Activated CD4-positive, alpha-beta T cell treated with anti-CD3 and anti-CD28 coated beads, Interleukin-2, amount 50 U/mL, for 48 hours (primary cell): ENCODE data around the gene XPR1.
A peak's percentile ranks its signal among the peaks of the same experiment; 100 is the strongest.
"Not testable (repeated sequence)": the region's sequence is repeated elsewhere in the genome, so short reads cannot be mapped to it uniquely, and the experiment has no call there.

Experiments
- DNase-seq, 2 experiments: peaks; one replicate each; pipeline ENCODE4 v3.0.0-alpha.2; 2020

XPR1 gene

DNA sequence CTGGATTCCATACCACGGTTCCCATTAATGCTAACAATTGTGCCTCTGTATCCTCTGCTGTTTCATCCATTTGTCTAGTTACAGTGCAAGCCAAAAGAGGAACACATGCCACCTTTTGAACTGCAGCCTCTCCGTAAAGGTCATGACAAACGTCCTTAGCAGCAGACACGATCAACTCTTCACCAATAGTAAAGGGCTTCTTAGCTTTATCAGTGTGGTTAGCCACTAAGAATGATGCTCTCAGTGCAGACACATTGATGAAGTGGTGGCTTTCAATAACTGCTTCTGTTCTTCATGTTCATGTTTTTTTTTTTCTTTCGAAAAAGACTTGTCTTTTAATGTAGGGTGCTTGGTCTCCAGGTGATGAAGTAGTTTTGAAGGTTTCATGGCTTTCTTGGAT is 14.3 kb downstream of the XPR1 start:
- DNase-seq, result no peak

DNA sequence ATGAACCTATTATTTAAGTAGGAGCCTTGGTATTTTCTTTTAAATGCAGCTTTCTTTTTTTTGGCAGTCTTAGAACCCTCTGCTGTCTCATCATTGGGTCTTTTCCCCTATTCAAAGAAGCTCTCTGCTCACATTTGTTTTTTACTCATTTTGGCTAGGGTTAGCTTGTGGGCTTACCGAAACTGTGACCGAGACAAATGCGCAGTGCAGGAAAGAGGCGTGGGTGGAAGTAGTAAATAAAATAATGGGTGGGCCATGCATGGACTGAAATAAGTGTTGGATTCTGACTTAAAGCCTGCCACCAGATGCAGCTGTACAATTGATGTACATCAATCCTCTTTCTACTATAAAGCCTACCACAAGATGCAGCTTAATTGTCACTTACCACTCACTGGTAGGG is 14.7 kb downstream of the XPR1 start:
- peak in 1 of 2 experiments; percentile 14 for DNase-seq

DNA sequence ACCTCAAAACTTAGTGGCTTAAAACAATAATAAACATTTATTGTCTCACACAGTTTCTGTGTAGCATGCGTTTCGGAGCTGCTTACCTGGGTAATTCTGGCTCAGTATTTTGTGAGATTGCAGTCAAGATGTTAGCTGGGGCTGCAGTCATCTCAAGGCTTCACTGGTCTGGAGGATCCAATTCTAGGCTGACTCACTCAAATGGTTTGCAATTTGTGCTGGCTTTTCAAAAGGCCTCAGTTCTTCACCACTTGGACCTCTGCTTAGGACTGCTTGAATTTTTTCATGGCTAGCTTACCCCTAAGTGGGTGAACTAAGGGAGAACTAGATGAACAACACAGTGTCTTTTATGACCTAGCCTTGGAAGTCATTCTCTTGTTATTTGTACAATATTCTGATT is 21.0 kb downstream of the XPR1 start:
- no peak for DNase-seq

DNA sequence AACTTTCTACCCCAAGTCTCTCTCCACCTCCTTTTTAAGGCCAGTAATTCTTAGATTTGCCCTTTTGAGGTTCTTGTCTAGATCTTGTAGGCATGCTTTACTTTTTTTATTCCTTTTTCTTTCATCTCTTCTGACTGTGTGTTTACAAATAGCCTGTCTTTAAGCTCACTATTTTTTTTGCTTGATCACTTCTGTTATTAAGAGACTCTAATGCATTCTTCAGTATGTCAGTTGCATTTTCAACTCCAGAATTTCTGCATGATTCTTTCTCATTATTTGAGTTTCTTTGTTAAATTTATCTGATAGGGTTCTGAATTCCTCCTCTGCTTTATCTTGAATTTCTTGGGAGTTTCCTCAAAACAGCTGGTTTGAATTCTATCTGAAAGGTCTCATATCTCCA is 30.9 kb downstream of the XPR1 start:
- DNase-seq, result no peak

DNA sequence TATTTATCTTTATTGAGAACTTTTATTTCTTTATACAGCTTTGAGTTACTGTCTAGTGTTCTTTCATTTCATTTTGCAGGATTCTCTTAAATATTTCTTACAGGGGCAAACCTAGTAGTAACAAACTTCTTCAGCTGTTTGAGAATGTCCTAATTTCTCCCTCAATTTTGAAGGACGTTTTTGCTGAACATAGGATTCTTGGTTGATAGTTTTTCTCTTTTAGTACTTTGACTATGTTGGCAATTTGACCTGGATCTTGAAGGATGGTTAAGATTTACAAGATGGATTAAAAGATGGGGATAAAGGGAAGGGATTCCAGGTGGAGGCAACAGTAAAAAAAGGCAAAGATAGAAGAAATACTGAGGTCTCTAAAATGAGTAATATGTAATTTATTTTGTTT is 38.9 kb downstream of the XPR1 start:
- DNase-seq, result no peak

DNA sequence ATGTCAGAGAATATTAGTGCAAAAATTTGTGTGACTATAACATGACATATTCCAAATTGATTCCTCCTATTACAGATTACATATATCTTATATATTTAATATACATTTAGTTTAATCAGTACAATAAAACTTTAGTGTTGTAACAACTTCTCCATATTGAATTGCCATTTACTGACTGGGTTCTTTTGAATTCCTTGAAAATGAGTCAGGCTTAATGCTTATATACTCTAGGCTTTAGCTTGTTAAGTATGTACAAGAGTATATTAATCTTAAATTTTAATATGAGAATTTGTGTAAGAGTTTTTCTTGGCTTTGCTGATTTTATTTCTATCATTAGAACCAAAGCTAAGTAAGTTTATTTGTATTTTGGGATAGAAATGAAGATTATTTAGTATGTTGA is 40.3 kb downstream of the XPR1 start:
- DNase-seq, result no peak

DNA sequence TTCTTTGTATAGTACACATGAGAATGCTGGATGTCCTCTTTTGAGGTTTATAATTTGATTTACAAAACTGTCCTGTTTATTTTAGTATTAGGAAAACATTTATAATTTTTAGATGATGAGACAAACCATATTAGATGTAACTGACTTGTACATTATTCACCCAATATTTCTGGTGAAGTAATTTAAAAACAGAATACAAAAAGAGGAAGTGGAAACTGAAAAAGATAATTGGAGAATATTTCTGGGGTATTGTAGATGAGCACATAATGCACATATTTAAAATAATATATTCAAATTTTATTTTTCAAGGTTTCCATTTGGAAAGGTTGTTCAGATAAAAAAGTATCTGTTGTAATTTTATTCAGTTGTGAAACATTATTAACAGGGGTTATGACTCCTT is 40.7 kb downstream of the XPR1 start:
- no peak for DNase-seq

DNA sequence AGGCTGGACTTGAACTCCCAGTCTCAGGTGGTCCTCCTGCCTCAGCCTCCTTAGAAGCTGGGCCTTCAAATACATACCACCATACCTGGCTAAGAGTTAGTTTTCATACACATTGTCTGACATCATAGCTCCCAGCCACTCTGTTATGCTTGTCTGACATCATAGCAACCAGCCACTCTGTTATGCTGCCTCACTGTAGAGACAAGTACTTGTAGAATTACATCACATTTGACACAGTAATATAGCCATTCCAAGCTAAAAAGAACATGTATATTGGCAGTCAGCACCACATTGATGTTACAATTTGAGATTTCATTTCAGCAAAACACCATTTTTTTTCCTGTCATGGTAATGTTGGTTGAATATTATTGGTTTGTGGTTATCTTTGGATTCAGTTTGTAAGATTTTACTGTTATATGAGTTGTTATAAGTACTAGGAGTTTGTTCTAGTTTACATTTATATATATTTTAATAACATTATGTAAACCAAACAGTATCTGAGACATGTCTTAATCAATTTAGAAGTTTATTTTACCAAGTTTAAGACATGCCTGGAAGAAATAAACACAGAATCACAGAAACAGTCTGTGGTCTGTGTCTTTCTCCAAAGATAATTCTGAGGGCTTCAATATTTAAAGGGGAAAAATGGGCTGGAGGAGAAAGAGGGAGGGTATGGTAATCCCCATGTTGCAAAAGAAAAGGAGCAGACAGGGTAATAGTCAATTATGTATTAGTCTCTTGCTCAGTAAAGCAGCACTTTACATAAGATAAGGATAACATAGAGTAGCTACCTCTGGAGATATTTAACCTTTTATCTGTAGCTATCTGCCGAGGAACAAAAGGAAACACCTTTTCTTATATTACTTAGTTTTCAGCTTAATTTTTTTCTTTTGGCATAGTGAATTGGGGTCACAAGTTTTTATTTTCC is 43.0 kb downstream of the XPR1 start:
- no peak for DNase-seq

DNA sequence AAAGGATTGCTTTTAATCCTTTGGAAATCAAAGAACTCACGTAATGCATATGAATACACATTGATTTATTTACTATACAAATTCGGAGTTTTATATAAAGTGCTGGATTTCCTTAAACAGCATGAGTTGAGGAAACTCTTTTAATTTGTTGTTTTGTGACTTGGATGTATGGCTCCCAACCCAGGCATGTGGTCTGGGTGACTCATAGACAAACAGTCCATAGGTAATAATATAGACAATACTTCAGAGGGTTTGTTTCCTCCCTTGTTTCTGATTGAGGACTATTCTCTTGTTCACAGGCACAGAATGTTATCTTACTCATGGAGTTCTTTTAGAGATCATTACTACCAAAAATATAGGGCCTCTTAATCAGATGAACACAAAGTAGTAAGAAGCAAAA is 43.8 kb downstream of the XPR1 start:
- no peak for DNase-seq

DNA sequence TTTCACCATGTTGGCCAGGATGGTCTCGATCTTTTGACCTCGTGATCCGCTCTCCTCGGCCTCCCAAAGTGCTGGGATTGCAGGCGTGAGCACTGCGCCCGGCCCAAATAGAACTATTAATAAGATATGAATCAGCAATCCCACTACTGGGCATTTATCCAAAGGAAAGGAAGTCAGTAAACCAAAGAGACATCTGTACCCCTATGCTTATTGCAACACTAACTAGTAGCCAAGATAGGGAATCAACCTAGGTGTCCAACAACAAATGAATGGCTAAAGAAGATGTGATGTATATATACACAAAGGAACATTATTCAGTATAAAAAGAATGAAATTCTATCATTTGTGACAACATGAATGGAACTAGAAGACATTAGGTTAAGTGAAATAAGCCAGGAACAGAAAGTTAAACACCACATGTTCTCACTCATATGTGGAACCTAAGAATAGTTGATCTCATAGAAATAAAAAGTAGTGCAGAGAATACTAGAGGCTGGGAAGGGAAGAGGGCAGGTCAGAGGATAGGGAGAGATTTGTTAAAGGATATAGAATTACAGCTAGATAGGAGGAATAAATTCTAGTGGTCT is 48.8 kb downstream of the XPR1 start:
- no peak for DNase-seq

DNA sequence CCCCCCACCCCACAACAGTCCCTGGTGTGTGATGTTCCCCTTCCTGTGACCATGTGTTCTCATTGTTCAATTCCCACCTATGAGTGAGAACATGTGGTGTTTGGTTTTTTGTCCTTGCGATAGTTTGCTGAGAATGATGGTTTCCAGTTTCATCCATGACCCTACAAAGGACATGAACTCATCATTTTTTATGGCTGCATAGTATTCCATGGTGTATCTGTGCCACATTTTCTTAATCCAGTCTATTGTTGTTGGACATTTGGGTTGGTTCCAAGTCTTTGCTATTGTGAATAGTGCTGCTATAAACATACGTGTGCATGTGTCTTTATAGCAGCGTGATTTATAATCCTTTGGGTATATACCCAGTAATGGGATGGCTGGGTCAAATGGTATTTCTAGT is 51.3 kb downstream of the XPR1 start:
- not testable (repeated sequence) for DNase-seq

DNA sequence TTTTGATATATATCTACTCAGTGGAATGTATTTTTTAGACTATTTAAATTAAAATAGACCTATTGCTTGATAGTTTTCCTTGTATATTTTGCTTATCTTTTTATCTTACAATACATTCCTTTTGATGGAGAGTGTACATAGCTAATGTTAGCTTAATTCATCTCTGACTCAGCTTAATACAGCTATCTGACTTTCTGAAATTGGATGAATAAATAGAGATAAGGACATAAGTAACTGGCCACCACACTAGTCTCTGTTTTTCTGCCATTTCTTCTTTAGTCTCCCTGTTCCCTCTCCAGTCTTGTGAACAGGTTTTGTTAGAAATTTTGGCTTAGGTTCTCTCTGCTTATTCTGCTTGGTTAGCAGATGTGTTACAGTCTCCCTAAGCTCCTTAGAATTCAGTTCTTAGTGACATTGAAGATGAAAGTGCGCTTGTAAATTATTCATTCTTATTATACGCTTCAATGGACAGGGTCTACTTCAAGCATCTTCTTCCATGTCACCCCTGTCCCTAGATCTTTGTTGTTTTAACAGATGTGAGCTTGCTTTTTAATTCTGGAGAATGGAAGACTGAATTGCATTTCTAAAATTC is 59.6 kb downstream of the XPR1 start:
- DNase-seq, result no peak

DNA sequence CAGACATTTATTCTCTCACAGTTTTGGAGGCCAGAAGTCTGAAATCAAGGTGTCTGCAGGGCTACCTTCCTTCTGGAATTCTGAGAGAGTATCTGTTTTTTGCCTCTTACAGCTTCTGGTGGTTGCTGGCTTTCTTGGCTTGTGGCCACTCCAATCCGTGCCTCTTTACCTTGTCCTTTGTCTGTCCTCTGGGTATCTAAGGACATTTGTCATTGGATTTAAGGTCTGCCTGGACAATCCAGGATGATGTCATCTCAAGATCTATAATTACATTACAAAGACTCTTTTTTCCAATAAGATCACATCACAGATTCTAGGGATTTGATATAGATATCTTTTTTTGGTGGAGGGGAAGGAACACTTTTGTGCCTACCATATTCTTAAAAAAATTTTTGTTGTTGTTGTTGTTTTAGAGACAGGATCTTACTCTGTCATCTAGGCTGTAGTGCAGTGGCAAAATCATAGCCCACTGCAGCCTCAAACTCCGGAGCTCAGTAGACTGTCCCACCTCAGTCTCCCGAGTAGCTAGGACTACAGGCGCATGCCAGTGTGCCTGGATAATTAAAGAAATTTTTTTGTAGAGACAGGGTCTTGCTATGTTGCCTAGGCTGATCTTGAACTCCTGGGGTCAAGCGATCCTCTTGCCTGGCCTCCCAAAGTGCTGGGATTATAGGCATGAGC is 61.9 kb downstream of the XPR1 start:
- DNase-seq, result no peak

DNA sequence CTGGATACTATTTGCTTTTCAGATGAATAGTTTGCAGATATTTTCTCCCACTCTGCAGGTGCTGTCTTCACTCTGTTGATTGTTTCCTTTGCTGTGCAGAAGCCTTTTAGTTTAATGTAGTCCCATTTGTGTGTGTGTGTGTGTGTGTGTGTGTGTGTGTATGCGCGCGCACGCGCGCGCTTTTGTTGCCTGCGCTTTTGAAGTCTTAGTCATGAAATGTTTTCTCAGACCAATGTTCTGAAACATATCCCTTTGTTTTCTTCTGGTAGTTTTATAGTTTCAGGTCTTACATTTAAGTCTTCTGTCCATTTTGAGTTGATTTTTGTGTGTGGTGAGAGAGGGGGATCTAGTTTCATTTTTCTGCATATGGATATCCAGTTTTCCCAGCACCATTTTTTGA is 63.5 kb downstream of the XPR1 start:
- DNase-seq, result no peak

DNA sequence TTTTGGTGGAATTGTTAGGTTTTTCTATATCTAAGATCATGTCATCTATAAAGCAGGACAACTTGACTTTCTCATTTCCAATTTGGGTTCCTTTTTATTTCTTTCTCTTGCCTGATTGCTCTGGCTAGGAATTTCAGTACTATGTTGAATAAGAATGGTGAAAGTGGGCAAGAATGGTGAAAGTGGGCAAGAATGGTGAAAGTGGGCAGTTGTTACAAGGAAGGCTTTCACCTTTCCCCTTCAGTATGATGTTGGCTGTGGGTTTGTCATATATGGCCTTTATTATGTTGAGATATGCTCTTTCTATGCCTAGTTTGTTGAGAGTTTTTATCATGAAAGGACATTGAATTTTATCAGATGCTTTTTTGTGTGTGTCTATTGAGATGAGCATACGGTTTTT is 64.5 kb downstream of the XPR1 start:
- DNase-seq, result no peak

DNA sequence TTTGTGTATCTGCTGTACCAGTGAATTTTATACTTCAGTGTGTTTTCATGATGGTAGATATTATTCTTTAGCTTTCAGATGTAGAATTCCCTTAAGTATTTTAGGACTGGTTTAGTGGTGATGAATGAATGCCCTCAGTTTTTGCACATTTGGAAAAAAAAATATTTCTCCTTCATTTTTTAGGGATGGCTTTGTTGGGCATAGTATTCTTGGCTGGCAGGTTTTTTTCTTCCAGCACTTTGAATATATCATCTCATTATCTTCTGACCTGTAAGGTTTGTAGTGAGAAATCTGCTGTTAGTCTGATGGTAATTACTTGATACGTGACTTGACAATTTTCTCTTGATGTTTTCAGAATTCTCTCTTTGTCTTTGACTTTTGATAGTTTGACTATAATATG is 66.8 kb downstream of the XPR1 start:
- no peak for DNase-seq

DNA sequence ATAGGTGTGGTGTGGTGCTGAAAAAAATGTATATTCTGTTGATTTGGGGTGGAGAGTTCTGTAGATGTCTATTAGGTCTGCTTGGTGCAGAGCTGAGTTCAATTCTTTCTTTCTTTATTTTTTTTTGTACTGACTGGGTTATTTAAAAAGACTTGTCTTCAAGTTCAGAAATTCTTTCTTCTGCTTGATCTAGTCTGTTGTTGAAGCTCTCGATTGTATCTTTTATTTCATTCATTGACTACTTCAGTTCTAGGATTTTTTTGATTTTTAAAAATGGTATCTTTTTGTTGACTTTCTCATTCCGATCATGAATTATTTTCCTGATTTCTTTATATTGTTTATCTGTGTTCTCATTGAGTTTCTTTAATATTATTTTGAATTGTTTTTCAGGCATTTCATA is 70.6 kb downstream of the XPR1 start:
- not testable (repeated sequence) for DNase-seq

DNA sequence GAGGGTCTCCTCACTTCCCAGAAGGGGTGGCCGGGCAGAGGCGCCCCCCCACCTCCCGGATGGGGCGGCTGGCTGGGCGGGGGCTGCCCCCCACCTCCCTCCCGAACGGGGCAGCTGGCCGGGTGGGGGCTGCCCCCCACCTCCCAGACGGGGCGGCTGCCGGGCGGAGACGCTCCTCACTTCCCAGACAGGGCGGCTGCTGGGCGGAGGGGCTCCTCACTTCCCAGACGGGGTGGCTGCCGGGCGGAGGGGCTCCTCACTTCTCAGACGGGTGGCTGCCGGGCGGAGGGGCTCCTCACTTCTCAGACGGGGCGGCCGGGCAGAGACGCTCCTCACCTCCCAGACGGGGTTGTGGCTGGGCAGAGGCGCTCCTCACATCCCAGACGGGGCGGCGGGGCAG is 78.9 kb downstream of the XPR1 start:
- DNase-seq, result not testable (repeated sequence)

DNA sequence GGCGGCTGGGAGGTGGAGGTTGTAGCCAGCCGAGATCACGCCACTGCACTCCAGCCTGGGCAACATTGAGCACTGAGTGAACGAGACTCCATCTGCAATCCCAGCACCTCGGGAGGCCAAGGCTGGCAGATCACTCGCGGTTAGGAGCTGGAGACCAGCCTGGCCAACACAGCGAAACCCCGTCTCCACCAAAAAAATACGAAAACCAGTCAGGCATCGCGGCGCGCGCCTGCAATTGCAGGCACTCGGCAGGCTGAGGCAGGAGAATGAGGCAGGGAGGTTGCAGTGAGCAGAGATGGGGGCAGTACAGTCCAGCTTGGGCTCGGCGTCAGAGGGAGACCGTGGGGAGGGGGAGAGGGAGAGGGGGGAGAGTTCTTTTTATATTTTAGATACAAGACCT is 79.4 kb downstream of the XPR1 start:
- DNase-seq, result not testable (repeated sequence)

DNA sequence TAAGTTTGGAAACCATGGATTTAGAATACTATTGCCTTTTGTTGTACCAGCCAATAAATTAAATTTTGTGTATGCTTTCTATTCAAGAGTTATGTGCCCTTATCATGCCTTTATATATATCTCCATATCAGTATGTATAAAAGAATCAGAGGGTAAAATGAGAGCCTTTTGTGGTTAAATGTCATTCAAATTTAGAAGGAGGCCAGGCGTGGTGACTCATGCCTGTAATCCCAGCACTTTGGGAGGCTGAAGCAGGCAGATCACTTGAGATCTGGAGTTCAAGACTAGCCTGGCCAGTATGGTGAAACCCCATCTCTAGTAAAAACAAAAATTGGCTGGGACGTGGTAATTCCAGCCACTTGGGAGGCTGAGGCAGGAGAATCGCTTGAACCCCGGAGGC is 88.9 kb downstream of the XPR1 start:
- no peak for DNase-seq

DNA sequence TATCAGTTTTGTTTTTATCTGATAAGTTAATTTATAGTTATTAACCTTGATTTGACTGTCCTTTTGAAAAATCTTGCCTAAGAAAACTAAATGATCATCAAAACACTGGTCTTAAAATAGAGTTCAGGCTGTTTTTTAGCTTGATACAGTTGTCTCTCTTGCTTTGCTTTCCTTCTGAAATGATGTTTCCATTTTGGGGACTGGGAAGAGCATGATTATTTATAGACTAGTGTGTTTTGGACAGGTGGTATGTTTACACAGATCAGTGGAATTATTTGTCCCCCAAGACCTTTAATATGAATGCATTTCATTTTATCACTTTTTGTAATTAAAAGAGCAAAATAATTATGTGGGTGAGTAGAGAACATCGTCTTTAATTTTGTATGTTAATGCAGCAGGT is 90.8 kb downstream of the XPR1 start:
- no peak for DNase-seq

DNA sequence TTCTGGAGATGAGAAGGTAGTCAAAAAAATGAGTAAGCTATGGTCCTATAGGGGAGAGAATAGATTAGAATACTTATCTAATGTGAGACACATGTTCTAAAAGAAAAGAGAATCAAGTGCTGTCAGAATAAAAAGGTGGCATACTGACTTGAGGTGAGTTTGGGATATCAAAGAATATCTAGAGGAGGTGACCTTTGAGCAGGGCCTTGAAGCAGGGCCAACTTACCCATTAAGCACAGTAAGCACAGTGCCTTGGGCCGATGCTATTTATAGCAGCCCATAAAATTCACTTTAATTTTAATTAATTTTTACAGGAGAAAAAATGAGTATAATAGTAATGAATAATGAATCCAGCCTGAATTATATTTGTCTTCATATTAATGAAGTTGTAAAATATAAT is 92.2 kb downstream of the XPR1 start:
- no peak for DNase-seq

DNA sequence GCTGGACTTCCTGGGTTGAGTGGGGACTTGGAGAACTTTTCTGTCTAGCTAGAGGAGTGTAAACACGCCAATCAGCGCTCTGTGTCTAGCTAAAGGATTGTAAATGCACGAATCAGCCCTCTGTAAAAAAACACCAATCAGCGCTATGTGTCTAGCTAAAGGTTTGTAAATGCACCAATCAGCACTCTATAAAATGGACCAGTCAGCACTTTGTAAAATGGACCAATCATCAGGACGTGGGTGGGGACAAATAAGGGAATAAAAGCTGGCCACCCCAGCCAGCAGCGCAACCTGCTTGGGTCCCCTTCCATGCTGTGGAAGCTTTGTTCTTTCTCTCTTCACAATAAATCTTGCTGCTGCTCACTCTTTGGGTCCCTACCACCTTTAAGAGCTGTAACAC is 94.2 kb downstream of the XPR1 start:
- not testable (repeated sequence) for DNase-seq

DNA sequence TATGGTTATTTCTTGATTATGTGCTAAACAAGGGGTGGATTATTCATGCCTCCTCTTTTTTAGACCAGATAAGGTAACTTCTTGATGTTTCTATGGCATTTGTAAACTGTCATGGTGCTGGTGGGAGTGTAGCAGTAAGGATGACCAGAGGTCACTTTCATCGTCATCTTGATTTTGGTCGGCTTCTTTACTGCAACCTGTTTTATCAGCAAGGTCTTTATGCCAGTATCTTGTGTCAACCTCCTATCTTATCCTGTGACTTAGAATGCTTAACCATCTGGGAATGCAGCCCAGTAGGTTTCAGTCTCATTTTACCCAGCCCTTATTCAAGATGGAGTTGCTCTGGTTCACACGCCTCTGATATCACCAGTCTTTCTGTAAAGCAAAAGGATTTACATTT is 95.9 kb downstream of the XPR1 start:
- not testable (repeated sequence) for DNase-seq
